Breast epithelium (tissue), 3 donors: Measurements from ENCODE around the gene COL28A1.

Source experiments
- POLR2AphosphoS5 ChIP-seq, 3 donors: sonication (generic); formaldehyde crosslinking; IDR thresholded peaks; one replicate each; pipeline ENCODE4 v1.6.1; 2017; ENCODE audit warnings: antibody characterized with exemption in 3 of 3
- TF ChIP-seq, protein P1 (sequence below), 3 donors: fragments of 450-650 bp; IDR thresholded peaks; one replicate each; pipeline ENCODE4 v1.5.1; 2016 to 2017; ENCODE audit warnings: antibody characterized with exemption in 3 of 3, mild to moderate bottlenecking in 3 of 3, moderate library complexity in 3 of 3

- TF ChIP-seq, protein P1, sequence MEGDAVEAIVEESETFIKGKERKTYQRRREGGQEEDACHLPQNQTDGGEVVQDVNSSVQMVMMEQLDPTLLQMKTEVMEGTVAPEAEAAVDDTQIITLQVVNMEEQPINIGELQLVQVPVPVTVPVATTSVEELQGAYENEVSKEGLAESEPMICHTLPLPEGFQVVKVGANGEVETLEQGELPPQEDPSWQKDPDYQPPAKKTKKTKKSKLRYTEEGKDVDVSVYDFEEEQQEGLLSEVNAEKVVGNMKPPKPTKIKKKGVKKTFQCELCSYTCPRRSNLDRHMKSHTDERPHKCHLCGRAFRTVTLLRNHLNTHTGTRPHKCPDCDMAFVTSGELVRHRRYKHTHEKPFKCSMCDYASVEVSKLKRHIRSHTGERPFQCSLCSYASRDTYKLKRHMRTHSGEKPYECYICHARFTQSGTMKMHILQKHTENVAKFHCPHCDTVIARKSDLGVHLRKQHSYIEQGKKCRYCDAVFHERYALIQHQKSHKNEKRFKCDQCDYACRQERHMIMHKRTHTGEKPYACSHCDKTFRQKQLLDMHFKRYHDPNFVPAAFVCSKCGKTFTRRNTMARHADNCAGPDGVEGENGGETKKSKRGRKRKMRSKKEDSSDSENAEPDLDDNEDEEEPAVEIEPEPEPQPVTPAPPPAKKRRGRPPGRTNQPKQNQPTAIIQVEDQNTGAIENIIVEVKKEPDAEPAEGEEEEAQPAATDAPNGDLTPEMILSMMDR (IDR thresholded peaks at IDR 0.05) = no peak
- no peak for TF ChIP-seq POLR2AphosphoS5 (IDR thresholded peaks at IDR 0.05)
Measured at GRCh38 chr7:7475601-7476000, 60.1 kb downstream of the COL28A1 start.
